Neural cell (in vitro differentiated cells): ENCODE results near the gene RIMS4. TPM values are rescaled to one million over a fixed set of nuclear protein-coding genes. Genes with fewer than 3 reads are reported as not detected.
"Not testable (repeated sequence)": the region's sequence is repeated elsewhere in the genome, so short reads cannot be mapped to it uniquely, and the experiment has no call there.

ENCODE experiments used
- H2AFZ ChIP-seq: fragments of 200-600, 300-800 bp; sonication (generic), shearing (Covaris generic); 2 replicates; pipeline ENCODE4 v1.6.0; 2014; ENCODE audit warnings: low read depth, mild to moderate bottlenecking, antibody characterized with exemption, low read length, moderate library complexity
- H3F3A ChIP-seq: fragments of 200-600 bp; shearing (Covaris generic); 2 replicates; pipeline ENCODE4 v1.6.1; 2016; ENCODE audit warnings: mild to moderate bottlenecking, moderate library complexity, mixed read lengths, antibody characterized with exemption, low read length; ENCODE audit not compliant: insufficient read depth, poor library complexity, severe bottlenecking
- H3K27ac ChIP-seq: fragments of 200-600, 300-800 bp; sonication (generic), shearing (Covaris generic); 2 replicates; pipeline ENCODE4 v1.5.1; 2014; ENCODE audit warnings: mild to moderate bottlenecking, low read length, moderate library complexity
- H3K27me3 ChIP-seq: fragments of 300-800, 200-600 bp; sonication (generic), shearing (Covaris generic); 2 replicates; pipeline ENCODE4 v1.6.0; 2014; ENCODE audit warnings: mild to moderate bottlenecking, low read depth, low read length, moderate library complexity; ENCODE audit not compliant: insufficient read depth
- H3K36me3 ChIP-seq: fragments of 300-800, 200-600 bp; sonication (generic), shearing (Covaris generic); 2 replicates; pipeline ENCODE4 v1.5.1; 2014; ENCODE audit warnings: mild to moderate bottlenecking, antibody characterized with exemption, low read length, moderate library complexity; ENCODE audit not compliant: insufficient read depth
- H3K4me2 ChIP-seq: fragments of 300-800, 200-600 bp; sonication (generic), shearing (Covaris generic); 2 replicates; pipeline ENCODE4 v1.6.0; 2014; ENCODE audit warnings: mild to moderate bottlenecking, low read length
- H3K4me3 ChIP-seq: fragments of 300-800, 200-600 bp; sonication (generic), shearing (Covaris generic); 2 replicates; pipeline ENCODE4 v1.5.1; 2014; ENCODE audit warnings: mild to moderate bottlenecking, low read length, moderate library complexity
- H3K79me2 ChIP-seq: fragments of 200-600 bp; shearing (Covaris generic); replicated peaks from 2 replicates; pipeline ENCODE4 v1.6.0; 2014; ENCODE audit warnings: mild to moderate bottlenecking, low read length, moderate library complexity; ENCODE audit not compliant: insufficient read depth
- H3K9ac ChIP-seq: fragments of 300-800, 200-600 bp; sonication (generic), shearing (Covaris generic); 2 replicates; pipeline ENCODE4 v1.6.1; 2016; ENCODE audit warnings: mild to moderate bottlenecking, low read length, mixed read lengths
- H3K9me2 ChIP-seq: fragments of 200-600 bp; shearing (Covaris generic); 2 replicates; pipeline ENCODE4 v1.6.1; 2016; ENCODE audit warnings: mild to moderate bottlenecking, low read length, mixed read lengths; ENCODE audit not compliant: insufficient read depth
- H3K9me3 ChIP-seq: fragments of 200-600, 300-800 bp; sonication (generic), shearing (Covaris generic); 2 replicates; pipeline ENCODE4 v1.6.1; 2016; ENCODE audit warnings: mild to moderate bottlenecking, mixed run types, low read length, moderate library complexity, mixed read lengths
- H4K20me1 ChIP-seq: fragments of 200-600 bp; shearing (Covaris generic); 2 replicates; pipeline ENCODE4 v1.6.1; 2016; ENCODE audit warnings: mild to moderate bottlenecking, mixed run types; ENCODE audit not compliant: insufficient read depth
- EP300 ChIP-seq: fragments of 450-650 bp; conservative IDR thresholded peaks from 2 replicates; pipeline ENCODE4 v1.6.1; 2014; ENCODE audit warnings: antibody characterized with exemption, mild to moderate bottlenecking, moderate library complexity; ENCODE audit not compliant: poor library complexity, severe bottlenecking
- EZH2 ChIP-seq: fragments of 200-600, 300-800 bp; shearing (Covaris generic), sonication (generic); IDR thresholded peaks from 2 replicates; pipeline ENCODE4 v1.6.1; 2014; ENCODE audit warnings: antibody characterized with exemption, low read length, borderline replicate concordance, mild to moderate bottlenecking; ENCODE audit not compliant: insufficient read depth, poor library complexity, severe bottlenecking
- MXI1 ChIP-seq: fragments of 450-650 bp; conservative IDR thresholded peaks from 2 replicates; pipeline ENCODE4 v1.6.1; 2014; ENCODE audit warnings: antibody characterized with exemption, mild to moderate bottlenecking; ENCODE audit not compliant: poor library complexity, severe bottlenecking
- POLR2AphosphoS5 ChIP-seq: IDR thresholded peaks from 2 replicates; pipeline ENCODE4 v1.6.1; 2012
- RAD21 ChIP-seq: fragments of 450-650 bp; conservative IDR thresholded peaks from 2 replicates; pipeline ENCODE4 v1.6.1; 2014; ENCODE audit warnings: antibody characterized with exemption, mild to moderate bottlenecking, moderate library complexity
- SMC3 ChIP-seq: fragments of 450-650 bp; conservative IDR thresholded peaks from 2 replicates; pipeline ENCODE4 v1.6.1; 2014; ENCODE audit warnings: antibody characterized with exemption, mild to moderate bottlenecking, moderate library complexity; ENCODE audit not compliant: poor library complexity
- TAF1 ChIP-seq: IDR thresholded peaks from 2 replicates; pipeline ENCODE4 v1.6.1; 2012; ENCODE audit warnings: low read depth
- polyA plus RNA-seq: library from polyadenylated mRNA; depleted of rRNA; stranded (reverse); fragments of >200 nt; gene quantifications from 2 replicates; pipeline ENCODE4 v1.2.3, GENCODE V29; 2014
- TF ChIP-seq, protein P1 (sequence below): fragments of 450-650 bp; IDR thresholded peaks from 2 replicates; pipeline ENCODE4 v1.5.1; 2014; ENCODE audit warnings: antibody characterized with exemption, mild to moderate bottlenecking, moderate library complexity; ENCODE audit not compliant: poor library complexity, severe bottlenecking
- TF ChIP-seq, protein P2 (sequence below): IDR thresholded peaks from 2 replicates; pipeline ENCODE4 v1.6.1; 2012; ENCODE audit warnings: borderline replicate concordance

The RIMS4 gene
- polyA plus RNA-seq, 1 donor from 2014 or later = 40.6 TPM

DNA sequence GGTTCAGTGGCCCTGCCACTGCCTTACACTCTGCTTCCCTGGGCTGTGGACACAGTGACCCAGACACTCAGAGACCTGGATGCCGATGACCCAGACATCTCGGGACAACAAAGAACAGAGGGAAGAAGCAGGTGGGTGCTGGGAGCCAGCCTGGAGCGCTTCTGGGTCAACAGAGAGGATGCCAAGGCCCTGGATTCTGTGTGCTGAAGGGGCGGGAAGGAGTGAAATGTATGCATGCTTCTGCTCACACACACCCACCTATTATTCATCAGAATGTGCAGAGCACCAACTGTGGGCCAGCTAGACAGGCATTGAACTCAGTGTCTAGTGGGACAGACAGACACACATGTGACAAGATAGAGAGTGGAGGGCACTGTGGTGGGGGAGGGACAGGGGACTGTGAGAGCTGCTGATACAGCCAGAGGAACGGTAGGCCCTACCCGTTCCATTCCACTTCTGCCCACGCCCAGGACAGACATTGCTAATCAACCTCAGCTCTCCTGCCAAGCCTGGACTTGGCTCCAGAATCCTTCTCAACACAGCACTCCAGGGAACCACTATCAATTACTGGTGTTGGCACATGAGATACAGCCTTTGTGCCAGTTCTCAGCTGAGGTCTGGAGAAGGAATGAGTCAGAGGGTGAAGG, 44.5 kb downstream of the RIMS4 start:
- H3K27ac ChIP-seq = no peak overlapping the region
- TF ChIP-seq MXI1 (no peak), RAD21 (no peak), EZH2 (no peak), SMC3 (no peak), TAF1 (no peak), EP300 (no peak), POLR2AphosphoS5 (no peak)
- TF ChIP-seq, protein P1, sequence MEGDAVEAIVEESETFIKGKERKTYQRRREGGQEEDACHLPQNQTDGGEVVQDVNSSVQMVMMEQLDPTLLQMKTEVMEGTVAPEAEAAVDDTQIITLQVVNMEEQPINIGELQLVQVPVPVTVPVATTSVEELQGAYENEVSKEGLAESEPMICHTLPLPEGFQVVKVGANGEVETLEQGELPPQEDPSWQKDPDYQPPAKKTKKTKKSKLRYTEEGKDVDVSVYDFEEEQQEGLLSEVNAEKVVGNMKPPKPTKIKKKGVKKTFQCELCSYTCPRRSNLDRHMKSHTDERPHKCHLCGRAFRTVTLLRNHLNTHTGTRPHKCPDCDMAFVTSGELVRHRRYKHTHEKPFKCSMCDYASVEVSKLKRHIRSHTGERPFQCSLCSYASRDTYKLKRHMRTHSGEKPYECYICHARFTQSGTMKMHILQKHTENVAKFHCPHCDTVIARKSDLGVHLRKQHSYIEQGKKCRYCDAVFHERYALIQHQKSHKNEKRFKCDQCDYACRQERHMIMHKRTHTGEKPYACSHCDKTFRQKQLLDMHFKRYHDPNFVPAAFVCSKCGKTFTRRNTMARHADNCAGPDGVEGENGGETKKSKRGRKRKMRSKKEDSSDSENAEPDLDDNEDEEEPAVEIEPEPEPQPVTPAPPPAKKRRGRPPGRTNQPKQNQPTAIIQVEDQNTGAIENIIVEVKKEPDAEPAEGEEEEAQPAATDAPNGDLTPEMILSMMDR = no peak
- TF ChIP-seq, protein P2, sequence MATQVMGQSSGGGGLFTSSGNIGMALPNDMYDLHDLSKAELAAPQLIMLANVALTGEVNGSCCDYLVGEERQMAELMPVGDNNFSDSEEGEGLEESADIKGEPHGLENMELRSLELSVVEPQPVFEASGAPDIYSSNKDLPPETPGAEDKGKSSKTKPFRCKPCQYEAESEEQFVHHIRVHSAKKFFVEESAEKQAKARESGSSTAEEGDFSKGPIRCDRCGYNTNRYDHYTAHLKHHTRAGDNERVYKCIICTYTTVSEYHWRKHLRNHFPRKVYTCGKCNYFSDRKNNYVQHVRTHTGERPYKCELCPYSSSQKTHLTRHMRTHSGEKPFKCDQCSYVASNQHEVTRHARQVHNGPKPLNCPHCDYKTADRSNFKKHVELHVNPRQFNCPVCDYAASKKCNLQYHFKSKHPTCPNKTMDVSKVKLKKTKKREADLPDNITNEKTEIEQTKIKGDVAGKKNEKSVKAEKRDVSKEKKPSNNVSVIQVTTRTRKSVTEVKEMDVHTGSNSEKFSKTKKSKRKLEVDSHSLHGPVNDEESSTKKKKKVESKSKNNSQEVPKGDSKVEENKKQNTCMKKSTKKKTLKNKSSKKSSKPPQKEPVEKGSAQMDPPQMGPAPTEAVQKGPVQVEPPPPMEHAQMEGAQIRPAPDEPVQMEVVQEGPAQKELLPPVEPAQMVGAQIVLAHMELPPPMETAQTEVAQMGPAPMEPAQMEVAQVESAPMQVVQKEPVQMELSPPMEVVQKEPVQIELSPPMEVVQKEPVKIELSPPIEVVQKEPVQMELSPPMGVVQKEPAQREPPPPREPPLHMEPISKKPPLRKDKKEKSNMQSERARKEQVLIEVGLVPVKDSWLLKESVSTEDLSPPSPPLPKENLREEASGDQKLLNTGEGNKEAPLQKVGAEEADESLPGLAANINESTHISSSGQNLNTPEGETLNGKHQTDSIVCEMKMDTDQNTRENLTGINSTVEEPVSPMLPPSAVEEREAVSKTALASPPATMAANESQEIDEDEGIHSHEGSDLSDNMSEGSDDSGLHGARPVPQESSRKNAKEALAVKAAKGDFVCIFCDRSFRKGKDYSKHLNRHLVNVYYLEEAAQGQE = no peak
- H3K36me3 ChIP-seq = no peaks in the 10 kb centered on the region
- H3K4me2 ChIP-seq = no peak overlapping the region
- H3K9ac ChIP-seq = no peak overlapping the region
- no peaks in the 10 kb centered on the region for H3K9me2 ChIP-seq
- no peaks in the 10 kb centered on the region for H3K27me3 ChIP-seq
- no peaks in the 10 kb centered on the region for H3K79me2 ChIP-seq
- H3K4me3 ChIP-seq = no peak overlapping the region
- no peak overlapping the region for H2AFZ ChIP-seq
- H3F3A ChIP-seq = no peaks in the 10 kb centered on the region
- no peaks in the 10 kb centered on the region for H3K9me3 ChIP-seq
- H4K20me1 ChIP-seq = no peaks in the 10 kb centered on the region

DNA sequence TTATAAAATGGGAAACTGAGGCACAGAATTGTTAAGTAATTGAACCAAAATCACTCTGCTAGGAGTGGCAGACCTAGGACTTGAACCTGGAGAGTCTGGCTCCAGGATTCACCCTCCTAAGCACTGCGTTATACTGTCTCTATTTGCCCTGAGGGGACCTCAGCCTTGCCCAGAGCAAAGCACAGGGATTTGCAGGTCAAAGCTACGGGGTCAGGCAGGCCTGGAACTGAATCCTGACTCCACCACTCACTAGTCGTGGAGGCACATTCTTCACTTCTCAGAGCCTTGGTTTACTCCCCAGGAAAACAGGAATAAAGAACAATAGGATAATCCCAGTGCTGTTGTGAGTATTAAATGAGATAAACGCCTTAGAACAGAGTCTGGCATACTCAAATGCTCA, 45.3 kb downstream of the RIMS4 start:
- Histone ChIP-seq H3K9ac (no peak overlapping the region), H3K9me3 (no peaks in the 10 kb centered on the region), H3K4me3 (no peak overlapping the region), H3K36me3 (no peaks in the 10 kb centered on the region), H3K27ac (no peak overlapping the region), H2AFZ (no peak overlapping the region), H3K79me2 (no peaks in the 10 kb centered on the region), H3K27me3 (no peaks in the 10 kb centered on the region), H4K20me1 (no peaks in the 10 kb centered on the region), H3K9me2 (no peaks in the 10 kb centered on the region), H3F3A (no peaks in the 10 kb centered on the region), H3K4me2 (no peak overlapping the region)
- TF ChIP-seq SMC3 (no peak), EP300 (no peak)

DNA sequence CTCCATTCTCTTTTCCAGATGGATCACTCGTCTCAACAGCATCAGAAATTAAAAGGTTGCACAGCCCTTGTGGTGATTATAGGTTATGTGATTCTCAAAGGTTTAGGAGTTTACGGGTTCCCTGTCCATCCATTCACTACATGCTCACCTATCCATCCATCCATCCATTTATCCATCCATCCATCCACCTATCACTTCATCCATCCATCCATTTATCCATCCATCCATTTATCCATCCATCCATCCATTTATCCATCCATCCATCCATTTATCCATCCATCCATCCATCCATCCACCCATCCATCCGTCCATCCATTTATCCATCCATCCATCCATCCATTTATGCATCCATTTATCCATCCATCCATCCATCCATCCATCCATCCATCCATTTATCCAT, 46.5 kb downstream of the RIMS4 start:
- H2AFZ ChIP-seq, H3K9ac ChIP-seq, H3K9me2 ChIP-seq, H3K36me3 ChIP-seq, H3F3A ChIP-seq, H3K4me2 ChIP-seq, H3K27me3 ChIP-seq, H3K27ac ChIP-seq, H4K20me1 ChIP-seq, H3K4me3 ChIP-seq, H3K79me2 ChIP-seq, H3K9me3 ChIP-seq: not testable (repeated sequence)
